ENCODE data around the gene ZBTB39. TPM values are rescaled to one million over a fixed set of nuclear protein-coding genes. Genes with fewer than 3 reads are reported as not detected.
A peak's percentile ranks its signal among the peaks of the same experiment; 100 is the strongest.

Gene ZBTB39
- total RNA-seq, 4 donors from 2014 or later = 5.2 to 6.1 (median 6.1) TPM

DNA sequence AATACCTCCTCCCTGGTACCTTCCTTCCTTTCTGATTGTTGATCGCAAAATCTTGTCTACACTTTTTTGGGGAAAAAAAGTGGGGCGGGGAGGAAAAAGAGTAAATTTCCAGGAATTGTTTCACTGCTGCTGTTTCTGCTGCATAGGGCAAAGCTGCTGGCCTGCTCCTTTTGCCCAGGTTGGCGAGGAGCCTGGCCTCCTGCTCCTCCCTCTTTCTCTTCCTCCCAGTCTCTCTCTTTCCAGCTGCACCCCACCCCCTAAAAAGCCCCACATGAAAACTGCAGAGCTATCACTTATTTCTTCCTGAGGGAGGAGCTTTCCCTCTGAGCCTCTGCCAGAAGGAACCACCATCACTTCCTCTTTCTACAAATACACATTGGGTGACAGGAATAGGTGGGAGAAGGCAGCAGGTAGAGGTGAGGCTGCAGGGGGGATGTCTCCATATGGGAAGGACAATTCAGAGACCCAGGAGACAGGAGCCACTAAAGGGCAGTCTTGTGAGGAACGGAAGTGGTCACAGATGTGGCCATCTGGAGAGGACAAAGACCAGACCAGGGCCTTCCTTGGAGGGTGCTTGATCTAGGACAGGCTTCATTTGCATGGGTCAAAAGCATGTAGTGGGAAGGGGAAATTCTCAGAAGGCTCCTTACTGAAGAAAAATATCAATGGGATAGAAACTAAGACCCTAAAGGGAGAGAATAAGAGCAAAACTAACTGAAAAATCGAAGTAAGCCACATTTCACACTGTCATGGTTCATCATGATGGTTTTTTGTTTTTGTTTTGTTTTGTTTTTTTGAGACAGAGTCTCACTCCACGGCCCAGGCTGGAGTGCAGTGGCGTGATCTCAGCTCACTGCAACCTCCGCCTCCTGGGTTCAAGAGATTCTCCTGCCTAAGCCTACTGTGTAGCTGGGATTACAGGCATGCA lies 14.8 kb downstream of the ZBTB39 start:
- TF ChIP-seq POLR2A (IDR thresholded peaks at IDR 0.05) = no peak
- TF ChIP-seq, protein P1, sequence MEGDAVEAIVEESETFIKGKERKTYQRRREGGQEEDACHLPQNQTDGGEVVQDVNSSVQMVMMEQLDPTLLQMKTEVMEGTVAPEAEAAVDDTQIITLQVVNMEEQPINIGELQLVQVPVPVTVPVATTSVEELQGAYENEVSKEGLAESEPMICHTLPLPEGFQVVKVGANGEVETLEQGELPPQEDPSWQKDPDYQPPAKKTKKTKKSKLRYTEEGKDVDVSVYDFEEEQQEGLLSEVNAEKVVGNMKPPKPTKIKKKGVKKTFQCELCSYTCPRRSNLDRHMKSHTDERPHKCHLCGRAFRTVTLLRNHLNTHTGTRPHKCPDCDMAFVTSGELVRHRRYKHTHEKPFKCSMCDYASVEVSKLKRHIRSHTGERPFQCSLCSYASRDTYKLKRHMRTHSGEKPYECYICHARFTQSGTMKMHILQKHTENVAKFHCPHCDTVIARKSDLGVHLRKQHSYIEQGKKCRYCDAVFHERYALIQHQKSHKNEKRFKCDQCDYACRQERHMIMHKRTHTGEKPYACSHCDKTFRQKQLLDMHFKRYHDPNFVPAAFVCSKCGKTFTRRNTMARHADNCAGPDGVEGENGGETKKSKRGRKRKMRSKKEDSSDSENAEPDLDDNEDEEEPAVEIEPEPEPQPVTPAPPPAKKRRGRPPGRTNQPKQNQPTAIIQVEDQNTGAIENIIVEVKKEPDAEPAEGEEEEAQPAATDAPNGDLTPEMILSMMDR (IDR thresholded peaks at IDR 0.05) = no peak
- intact Hi-C loops (cut with DNase I; ENCODE audit: low total_unique reads) = no loop called here
- 60 to 62% methylated on average over 8 of the region's 8 CpGs for WGBS, 2 donors
- no peak overlapping the region for H3K4me3 ChIP-seq (ENCODE audit: low read depth, poor library complexity, severe bottlenecking)
- peak in 1 of 2 donors; percentile 88 for DNase-seq (ENCODE audit: low spot score in 2 of 2)

DNA sequence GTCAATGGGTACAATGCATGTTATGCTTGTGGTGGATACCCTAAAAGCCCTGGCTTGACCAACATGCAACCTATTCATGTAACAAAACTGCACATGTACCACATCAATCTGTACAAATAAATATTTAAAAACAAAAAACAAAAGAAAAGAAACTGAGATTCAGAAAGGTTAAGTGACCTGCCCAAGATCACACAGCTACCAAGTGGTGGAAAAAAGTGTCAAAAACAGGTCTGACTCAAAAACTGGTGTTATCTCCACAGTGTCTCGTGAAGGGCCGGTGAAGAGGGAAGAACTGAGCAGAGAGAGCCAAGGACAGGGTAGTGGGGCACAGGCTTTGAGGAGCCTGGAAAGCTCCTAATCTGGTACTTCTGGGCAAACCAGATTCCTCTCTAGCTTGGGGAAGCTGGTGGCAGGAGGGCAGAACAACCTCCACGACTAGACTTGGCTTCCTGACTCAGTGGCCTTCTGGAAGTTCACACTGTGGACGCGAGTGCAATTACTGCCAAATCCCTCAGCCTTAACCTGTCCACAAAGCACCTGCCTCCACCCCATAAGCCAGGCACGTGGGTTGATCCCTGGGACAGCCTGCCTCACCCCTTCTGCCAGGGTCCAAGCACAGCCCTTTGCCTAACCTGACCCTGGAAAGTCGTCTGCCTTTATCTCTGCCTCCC lies 15.6 kb downstream of the ZBTB39 start:
- WGBS, 2 donors = 47 to 49% methylated on average over 7 of the region's 7 CpGs
- H3K4me3 ChIP-seq (ENCODE audit: low read depth, poor library complexity, severe bottlenecking) = no peak overlapping the region
- peak in 1 of 2 donors; percentile 75 for DNase-seq (ENCODE audit: low spot score in 2 of 2)
- intact Hi-C loops (cut with DNase I; ENCODE audit: low total_unique reads) = no loop called here
- no peak for TF ChIP-seq POLR2A (IDR thresholded peaks at IDR 0.05)
- TF ChIP-seq, protein P1 (IDR thresholded peaks at IDR 0.05) = no peak

DNA sequence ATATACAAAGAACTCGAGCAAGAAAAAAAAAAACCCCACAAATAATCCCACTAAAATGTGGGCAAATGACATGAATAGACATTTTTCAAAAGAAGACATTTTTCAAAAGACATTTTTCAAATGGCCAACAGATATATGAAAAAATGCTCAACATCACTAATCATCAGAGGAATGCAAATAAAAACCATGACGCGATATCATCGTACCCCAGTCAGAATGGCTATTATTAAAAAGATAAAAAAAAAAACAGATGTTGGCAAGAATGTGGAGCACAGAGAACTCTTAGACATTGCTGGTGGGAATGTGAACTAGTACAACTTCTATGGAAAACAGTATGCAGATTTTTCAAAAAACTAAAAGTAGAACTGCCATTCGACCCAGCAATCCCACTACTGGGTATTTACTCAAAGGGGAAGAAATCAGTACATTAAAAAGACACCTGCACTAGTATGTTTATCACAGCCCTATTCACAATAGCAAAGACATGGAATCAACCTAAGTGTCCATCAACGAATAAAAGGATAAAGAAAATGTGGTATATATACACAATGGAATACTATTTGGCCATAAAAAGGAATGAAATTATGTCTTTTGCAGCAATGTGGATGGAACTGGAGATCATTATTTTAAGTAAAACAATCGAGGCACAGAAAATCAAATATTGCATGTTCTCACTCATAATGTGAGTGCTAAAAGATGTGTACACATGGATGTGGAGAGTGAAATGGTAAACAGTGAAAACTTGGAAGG lies 16.3 kb downstream of the ZBTB39 start:
- intact Hi-C loops (cut with DNase I; ENCODE audit: low total_unique reads) = loop anchor here (5.0 kb wide), 1 partner anchor 233 kb away; no protein-coding TSS in a partner anchor
- no peak overlapping the region for H3K4me3 ChIP-seq (ENCODE audit: low read depth, poor library complexity, severe bottlenecking)
- DNase-seq (ENCODE audit: low spot score in 2 of 2) = no peak
- no peak for TF ChIP-seq POLR2A (IDR thresholded peaks at IDR 0.05)
- TF ChIP-seq, protein P1 (IDR thresholded peaks at IDR 0.05) = no peak
- 73 to 82% methylated on average over 7 of the region's 7 CpGs for WGBS, 2 donors

DNA sequence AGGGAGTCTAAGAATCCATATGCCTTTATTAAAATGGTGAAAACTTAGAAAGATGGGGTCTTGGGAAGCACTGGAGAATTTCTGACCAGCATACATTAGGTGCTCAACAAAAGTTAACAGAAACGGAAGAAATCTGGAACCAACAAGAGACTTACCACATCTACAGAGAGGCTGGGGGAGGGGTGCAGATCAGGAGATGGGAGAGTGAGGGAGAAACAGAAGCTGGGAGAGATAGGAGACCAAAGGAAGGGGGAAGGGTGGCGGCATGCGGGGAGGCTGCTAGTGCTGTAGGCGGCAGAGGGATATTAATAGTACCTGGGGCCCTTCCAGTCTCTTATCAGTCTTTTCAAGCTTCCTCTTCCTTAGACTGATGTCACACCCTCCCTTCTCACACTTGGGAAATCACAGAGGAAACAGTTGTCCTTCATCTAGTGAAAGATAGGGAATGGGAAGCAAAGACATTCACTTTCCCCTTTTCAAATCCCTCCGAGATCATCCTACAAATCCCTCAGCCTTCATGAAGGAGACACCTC lies 18.1 kb downstream of the ZBTB39 start:
- intact Hi-C loops (cut with DNase I; ENCODE audit: low total_unique reads) = loop anchor here (5.0 kb wide), 1 partner anchor 231 kb away; no protein-coding TSS in a partner anchor
- TF ChIP-seq, protein P1 (IDR thresholded peaks at IDR 0.05) = no peak
- TF ChIP-seq POLR2A (IDR thresholded peaks at IDR 0.05) = no peak
- peak in 1 of 2 donors; percentile 72 for DNase-seq (ENCODE audit: low spot score in 2 of 2)
- 35 to 47% methylated on average over 5 of the region's 5 CpGs for WGBS, 2 donors
- H3K4me3 ChIP-seq (ENCODE audit: low read depth, poor library complexity, severe bottlenecking) = no peak overlapping the region

DNA sequence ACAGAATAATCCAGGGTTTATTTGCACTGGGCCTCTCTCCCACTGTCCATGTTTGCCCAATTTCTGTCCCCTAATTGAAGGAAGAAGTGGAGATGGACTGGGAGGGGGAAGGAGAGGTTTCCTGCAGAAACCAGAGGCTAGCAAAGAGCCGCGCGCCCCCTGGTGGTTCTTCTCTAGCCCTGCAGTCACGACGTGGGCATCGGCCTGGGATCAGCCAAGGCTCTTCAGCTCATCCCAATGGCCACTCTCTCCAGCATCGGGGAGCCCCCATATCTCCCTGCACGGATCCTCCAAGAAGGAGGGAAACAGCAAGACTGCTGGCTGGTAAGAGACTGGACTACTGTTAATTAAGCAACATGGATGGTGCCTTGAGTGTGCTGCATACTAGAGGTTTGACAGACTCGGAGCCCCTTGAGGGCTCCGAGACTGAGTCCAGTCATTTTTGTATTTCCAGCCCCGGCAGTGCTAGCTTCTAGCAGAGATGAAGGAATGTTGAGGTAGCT lies 18.7 kb downstream of the ZBTB39 start:
- TF ChIP-seq, protein P1 (IDR thresholded peaks at IDR 0.05) = peak in 2 of 3 donors; percentile 53 to 89
- TF ChIP-seq POLR2A (IDR thresholded peaks at IDR 0.05) = no peak
- intact Hi-C loops (cut with DNase I; ENCODE audit: low total_unique reads) = loop anchor here (5.0 kb wide), 1 partner anchor 230 kb away; no protein-coding TSS in a partner anchor
- 20 to 22% methylated on average over 11 of the region's 11 CpGs for WGBS, 2 donors
- DNase-seq (ENCODE audit: low spot score in 2 of 2) = peak; percentile 71 to 95
- H3K4me3 ChIP-seq (ENCODE audit: low read depth, poor library complexity, severe bottlenecking) = no peak overlapping the region

Measured in lower leg skin (tissue), 4 donors.